Sigmoid colon (tissue), 7 donors: ENCODE data around the gene PPM1E. TPM values are rescaled to one million over a fixed set of nuclear protein-coding genes. Genes with fewer than 3 reads are reported as not detected.

ENCODE experiments used
- DNase-seq: peaks from one replicate; pipeline ENCODE4 v3.0.0-alpha.2; 2019
- H3K27ac ChIP-seq, 4 donors: fragments of 200-600 bp; sonication (generic); one replicate each; pipeline ENCODE4 v1.5.1; 2016 to 2019; ENCODE audit warnings: mild to moderate bottlenecking in 1 of 4
- H3K27me3 ChIP-seq, 3 donors: fragments of 200-600 bp; sonication (generic); one replicate each; pipeline ENCODE4 v1.5.1; 2019; ENCODE audit warnings: mild to moderate bottlenecking in 1 of 3
- H3K36me3 ChIP-seq, 4 donors: fragments of 200-600 bp; sonication (generic); one replicate each; pipeline ENCODE4 v1.5.1; 2016 to 2019
- H3K4me1 ChIP-seq, 4 donors: fragments of 200-600 bp; sonication (generic); one replicate each; pipeline ENCODE4 v1.5.1; 2017 to 2019
- H3K4me3 ChIP-seq, 4 donors: fragments of 200-600 bp; sonication (generic); one replicate each; pipeline ENCODE4 v1.5.1; 2017 to 2019; ENCODE audit warnings: mild to moderate bottlenecking in 2 of 4, moderate library complexity in 1 of 4
- H3K9me3 ChIP-seq, 4 donors: fragments of 200-600 bp in 3 of 4; sonication (generic) in 3 of 4; one replicate each; pipeline versions ENCODE4 v1.5.1 to v1.6.1; 2013 to 2019
- CTCF ChIP-seq, 4 experiments: fragments of 450-650 bp in 3 of 4; fragments of 200-600 bp in 1 of 4; IDR thresholded peaks; one replicate each; pipeline ENCODE4 v1.5.1; 2016 to 2019; ENCODE audit warnings: antibody characterized with exemption in 4 of 4, mild to moderate bottlenecking in 3 of 4, moderate library complexity in 2 of 4
- EP300 ChIP-seq, 4 donors: sonication (generic); formaldehyde crosslinking; IDR thresholded peaks; one replicate each; pipeline ENCODE4 v1.6.1; 2017; ENCODE audit warnings: antibody characterized with exemption in 4 of 4
- POLR2A ChIP-seq, 2 donors: fragments of 450-650 bp; IDR thresholded peaks; one replicate each; pipeline ENCODE4 v1.6.1; 2016; ENCODE audit warnings: antibody characterized with exemption in 2 of 2, mild to moderate bottlenecking in 2 of 2, moderate library complexity in 2 of 2
- POLR2AphosphoS5 ChIP-seq, 4 donors: sonication (generic); formaldehyde crosslinking; IDR thresholded peaks; one replicate each; pipeline ENCODE4 v1.6.1; 2017; ENCODE audit warnings: antibody characterized with exemption in 4 of 4
- WGBS, 2 donors: extraction: QIAGEN DNeasy Blood & Tissue Kit; methylation state at CpG; one replicate each; pipeline ENCODE4 v1.1.7; 2013; 5-methylcytosine and 5-hydroxymethylcytosine counted together
- intact Hi-C: fragments of 100-400 bp; cut with DNase I; formaldehyde crosslinking; loops from one replicate; pipeline ENCODE4 v1.15.1; 2023
- polyA plus RNA-seq, 3 donors: library from polyadenylated mRNA; stranded (reverse); fragments of 200-250 nt; gene quantifications; one replicate each; pipeline ENCODE4 v1.2.3, GENCODE V29; 2013
- total RNA-seq, 4 donors: library from RNA; depleted of rRNA; stranded (reverse); fragments of >200 nt; gene quantifications; one replicate each; pipeline ENCODE4 v1.1.0, GENCODE V29; 2016
- donor health status: healthy with polysubstance abuse.
- donor health status: Bipolar disorder and iron deficiency.
- donor health status: healthy.

The PPM1E gene
- total and polyA plus RNA-seq, 7 donors: 0.16 to 0.55 (median 0.36) TPM; not detected in 2

DNA sequence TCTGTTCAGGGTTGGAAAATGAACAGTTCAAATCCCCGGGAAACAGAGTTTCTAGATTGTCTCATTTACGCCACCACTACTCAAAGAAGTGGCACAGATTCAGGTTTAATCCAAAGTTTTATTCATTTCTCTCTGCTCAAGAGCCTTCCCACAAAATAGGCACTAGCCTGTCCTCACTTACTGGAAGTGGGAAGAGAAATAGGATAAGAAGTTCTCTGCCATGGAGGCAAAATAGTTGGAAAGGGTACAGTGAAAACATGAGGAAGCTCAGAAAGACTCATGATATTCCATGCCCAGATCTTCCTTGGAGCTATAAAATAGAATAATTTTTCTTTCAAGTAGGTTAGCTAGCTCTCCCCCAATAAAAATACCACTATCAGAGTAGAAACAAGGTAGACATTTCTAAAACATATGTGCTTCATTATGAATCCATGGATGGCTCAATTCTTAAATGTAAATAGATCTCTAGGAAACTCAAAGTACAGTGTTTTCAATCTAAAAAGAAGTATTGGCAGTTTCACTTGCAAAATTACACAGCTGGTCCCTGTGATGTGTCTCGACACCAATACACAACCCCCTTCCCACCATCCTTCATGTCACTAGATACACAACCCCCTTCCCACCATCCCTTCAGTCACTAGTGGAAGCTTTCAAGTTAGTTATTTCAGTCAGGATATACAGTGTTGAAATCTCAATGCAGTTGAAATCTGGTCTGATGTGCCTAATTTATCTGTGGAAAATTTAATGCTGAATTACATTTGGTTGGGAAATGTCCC is 225.2 kb downstream of the PPM1E start:
- DNase-seq: no peak
- H3K36me3 ChIP-seq: no peaks in the 10 kb centered on the region
- H3K27me3 ChIP-seq: no peaks in the 10 kb centered on the region
- intact Hi-C loops: no loop called here
- TF ChIP-seq POLR2AphosphoS5 (IDR thresholded peaks at IDR 0.05): no peak
- peak in 1 of 2 donors; percentile 8 for TF ChIP-seq POLR2A (IDR thresholded peaks at IDR 0.05)
- H3K4me1 ChIP-seq: no peaks in the 10 kb centered on the region
- no peak overlapping the region for H3K4me3 ChIP-seq
- 87% methylated on average over 3 of the region's 3 CpGs for WGBS, 2 donors
- no peak overlapping the region for H3K27ac ChIP-seq
- no peaks in the 10 kb centered on the region for H3K9me3 ChIP-seq

DNA sequence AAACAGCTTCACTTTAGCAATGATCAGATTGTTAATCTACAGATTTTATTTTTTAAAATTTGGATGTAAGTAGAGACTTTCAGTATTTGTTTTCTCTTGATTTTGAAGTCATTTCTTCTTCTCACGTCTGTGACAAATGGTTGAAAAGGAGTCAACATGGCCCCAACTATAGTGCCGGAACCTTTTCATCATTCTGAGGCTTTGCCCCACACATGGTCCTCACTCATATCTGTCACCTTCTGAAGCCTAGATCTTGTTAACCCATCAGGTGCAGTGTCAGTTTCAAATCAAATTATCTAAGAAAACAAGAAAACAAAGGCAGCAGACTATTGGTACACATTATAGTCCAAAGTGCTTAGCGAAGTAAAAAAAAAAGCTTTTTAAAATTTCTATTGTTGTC is 227.0 kb downstream of the PPM1E start:
- H3K27me3 ChIP-seq: no peaks in the 10 kb centered on the region
- TF ChIP-seq POLR2AphosphoS5 (IDR thresholded peaks at IDR 0.05) (no peak), CTCF (IDR thresholded peaks at IDR 0.05) (no peak), POLR2A (IDR thresholded peaks at IDR 0.05) (no peak), EP300 (IDR thresholded peaks at IDR 0.05) (no peak)

GRCh38 chr17:58985367-58985766 is 229.7 kb downstream of the PPM1E start:
- TF ChIP-seq POLR2A (IDR thresholded peaks at IDR 0.05) (no peak), POLR2AphosphoS5 (IDR thresholded peaks at IDR 0.05) (no peak), CTCF (IDR thresholded peaks at IDR 0.05) (no peak), EP300 (IDR thresholded peaks at IDR 0.05) (no peak)
- H3K36me3 ChIP-seq: peaks cover 0 to 4% (median 0%) of the 10 kb centered on the region in 4 donors
- no peak overlapping the region for H3K4me3 ChIP-seq
- DNase-seq: no peak
- WGBS, 2 donors: 76 to 81% methylated on average over 6 of the region's 6 CpGs
- intact Hi-C loops: no loop called here
- H3K9me3 ChIP-seq: no peaks in the 10 kb centered on the region
- no peak overlapping the region for H3K27ac ChIP-seq
- H3K27me3 ChIP-seq: no peaks in the 10 kb centered on the region
- H3K4me1 ChIP-seq: no peaks in the 10 kb centered on the region

More for the DNA sequence above, 227.0 kb downstream of the PPM1E start:
- Histone ChIP-seq H3K4me3 (no peak overlapping the region), H3K36me3 (peaks cover 0 to 4% (median 0%) of the 10 kb centered on the region in 4 donors), H3K27ac (no peak overlapping the region), H3K4me1 (no peaks in the 10 kb centered on the region), H3K9me3 (no peaks in the 10 kb centered on the region)
- no peak for DNase-seq
- intact Hi-C loops: no loop called here
- WGBS, 2 donors: 90 to 94% methylated on average over 3 of the region's 3 CpGs

DNA sequence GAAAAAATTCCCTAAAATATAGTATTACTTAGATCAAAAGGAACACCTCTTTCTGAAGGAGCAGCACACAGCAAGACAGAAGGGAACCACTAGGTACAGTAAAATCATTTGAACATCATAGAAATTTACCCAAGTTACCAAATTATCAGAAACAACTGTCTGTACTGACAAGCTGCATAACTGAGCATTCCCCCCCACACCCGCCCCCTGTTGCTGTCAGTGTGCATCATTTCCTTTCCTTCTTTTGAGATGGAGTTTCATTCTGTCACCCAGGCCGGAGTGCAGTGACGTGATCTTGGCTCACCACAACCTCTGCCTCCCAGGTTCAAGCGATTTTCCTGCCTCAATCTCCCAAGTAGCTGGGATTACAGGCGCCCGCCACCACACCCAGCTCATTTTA is 230.3 kb downstream of the PPM1E start:
- 89 to 91% methylated on average over 6 of the region's 6 CpGs for WGBS, 2 donors
- no peaks in the 10 kb centered on the region for H3K27me3 ChIP-seq

More for the DNA sequence above, 230.3 kb downstream of the PPM1E start:
- DNase-seq: no peak
- TF ChIP-seq EP300 (IDR thresholded peaks at IDR 0.05) (no peak), POLR2AphosphoS5 (IDR thresholded peaks at IDR 0.05) (no peak), CTCF (IDR thresholded peaks at IDR 0.05) (no peak), POLR2A (IDR thresholded peaks at IDR 0.05) (no peak)
- H3K4me3 ChIP-seq: no peak overlapping the region
- intact Hi-C loops: no loop called here
- H3K9me3 ChIP-seq: no peaks in the 10 kb centered on the region
- no peaks in the 10 kb centered on the region for H3K4me1 ChIP-seq
- H3K36me3 ChIP-seq: peaks cover 0 to 4% (median 0%) of the 10 kb centered on the region in 4 donors
- no peak overlapping the region for H3K27ac ChIP-seq
